AG09309 (cell line): ENCODE results near the gene ZBTB46.

Experiments used
- DNase-seq: peaks from one replicate; pipeline ENCODE4 v3.0.0-alpha.2; 2010; ENCODE audit warnings: low read depth
- H3K4me3 ChIP-seq: 2 replicates; pipeline ENCODE4 v1.5.1; 2011; ENCODE audit warnings: mild to moderate bottlenecking, low read depth, low read length, moderate library complexity; ENCODE audit not compliant: control insufficient read depth
- CTCF ChIP-seq: IDR thresholded peaks from 2 replicates; pipeline ENCODE4 v1.5.1; 2011; ENCODE audit warnings: mild to moderate bottlenecking, low read depth, low read length, inconsistent platforms; ENCODE audit not compliant: insufficient read depth, control insufficient read depth; ENCODE audit errors: missing control alignments

The ZBTB46 gene

GRCh38 chr20:63810730-63811490, 20.2 kb downstream of the ZBTB46 start:
- TF ChIP-seq CTCF = no peak
- no peak overlapping the region for H3K4me3 ChIP-seq
- no peak for DNase-seq

GRCh38 chr20:63809856-63810255, 21.2 kb downstream of the ZBTB46 start:
- no peak for TF ChIP-seq CTCF
- no peak for DNase-seq
- H3K4me3 ChIP-seq = no peak overlapping the region

- TF ChIP-seq CTCF = no peak
- DNase-seq = no peak
- H3K4me3 ChIP-seq = no peak overlapping the region
Measured at GRCh38 chr20:63808964-63809674, 21.9 kb downstream of the ZBTB46 start.

DNA sequence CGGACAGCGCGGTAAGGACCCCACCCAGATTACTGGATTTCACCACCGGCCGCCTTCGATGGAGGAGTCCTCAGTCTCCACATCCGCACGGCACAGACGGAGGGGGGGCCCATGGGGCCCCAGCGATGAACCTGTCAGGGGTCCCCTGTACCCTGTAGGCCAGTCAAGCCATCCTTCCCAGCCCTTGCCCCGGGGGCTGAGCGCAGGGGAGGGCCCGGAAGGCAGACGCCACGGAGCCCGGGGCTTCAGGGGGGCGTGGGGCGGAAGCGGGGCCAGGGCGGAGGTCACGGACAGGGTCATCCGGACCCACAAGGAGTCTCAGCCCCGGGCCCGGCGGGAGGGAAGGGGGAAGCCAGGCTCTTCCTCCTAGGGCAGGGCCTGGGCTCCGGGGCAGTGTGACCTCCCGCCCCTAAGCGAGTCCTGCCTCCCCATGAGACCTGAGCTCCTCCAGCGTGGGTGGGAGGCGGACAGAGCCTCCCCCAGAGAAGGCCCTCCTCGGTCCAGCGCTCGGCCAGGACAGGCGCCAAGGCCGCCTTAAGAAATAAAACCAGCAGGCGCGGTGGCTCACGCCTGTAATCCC, 22.8 kb downstream of the ZBTB46 start:
- H3K4me3 ChIP-seq = no peak overlapping the region
- no peak for DNase-seq
- no peak for TF ChIP-seq CTCF

- no peak for DNase-seq
Measured at GRCh38 chr20:63807654-63808053, 23.4 kb downstream of the ZBTB46 start.

GRCh38 chr20:63804308-63804636, 26.8 kb downstream of the ZBTB46 start:
- no peak for TF ChIP-seq CTCF
- no peak for DNase-seq

More at GRCh38 chr20:63807654-63808053, 23.4 kb downstream of the ZBTB46 start:
- no peak for TF ChIP-seq CTCF
- no peak overlapping the region for H3K4me3 ChIP-seq

More at GRCh38 chr20:63804308-63804636, 26.8 kb downstream of the ZBTB46 start:
- no peak overlapping the region for H3K4me3 ChIP-seq
